ENCODE measurements around the gene LHFPL6. TPM values are rescaled to one million over a fixed set of nuclear protein-coding genes. Genes with fewer than 3 reads are reported as not detected.

Gene LHFPL6
- total and polyA plus RNA-seq, 10 donors = 6.9 to 49.0 (median 30.5) TPM

DNA sequence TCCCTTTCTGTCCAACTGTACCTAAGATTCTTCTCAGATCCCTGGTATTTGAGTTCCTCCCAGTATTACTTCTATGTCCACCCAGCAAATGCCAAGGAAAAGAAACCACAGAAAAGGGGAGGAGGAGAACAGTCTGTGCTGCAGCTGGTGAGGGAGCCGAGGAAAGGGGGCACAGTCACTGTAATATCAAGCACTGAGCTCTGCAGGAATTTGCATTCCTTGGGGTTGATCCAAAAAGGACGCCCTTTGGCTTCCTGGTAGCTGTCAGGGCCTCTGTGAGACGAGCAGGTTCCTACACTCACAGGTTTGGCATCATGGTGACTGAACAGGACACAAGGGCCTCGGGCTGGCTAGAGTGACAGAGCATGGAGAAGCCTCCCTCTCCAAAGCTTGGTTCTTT is 291.4 kb downstream of the LHFPL6 start:
- H3K36me3 ChIP-seq = no peaks in the 10 kb centered on the region
- DNase-seq = no peak
- no peaks in the 10 kb centered on the region for H3K9me3 ChIP-seq
- H3K4me1 ChIP-seq = no peaks in the 10 kb centered on the region
- no peak overlapping the region for H3K27ac ChIP-seq
- intact Hi-C loops (cut with DNase I; ENCODE audit: low total_unique reads) = no loop called here
- TF ChIP-seq POLR2A (IDR thresholded peaks at IDR 0.05) (no peak), POLR2AphosphoS5 (IDR thresholded peaks at IDR 0.05) (no peak)
- TF ChIP-seq, protein P1, sequence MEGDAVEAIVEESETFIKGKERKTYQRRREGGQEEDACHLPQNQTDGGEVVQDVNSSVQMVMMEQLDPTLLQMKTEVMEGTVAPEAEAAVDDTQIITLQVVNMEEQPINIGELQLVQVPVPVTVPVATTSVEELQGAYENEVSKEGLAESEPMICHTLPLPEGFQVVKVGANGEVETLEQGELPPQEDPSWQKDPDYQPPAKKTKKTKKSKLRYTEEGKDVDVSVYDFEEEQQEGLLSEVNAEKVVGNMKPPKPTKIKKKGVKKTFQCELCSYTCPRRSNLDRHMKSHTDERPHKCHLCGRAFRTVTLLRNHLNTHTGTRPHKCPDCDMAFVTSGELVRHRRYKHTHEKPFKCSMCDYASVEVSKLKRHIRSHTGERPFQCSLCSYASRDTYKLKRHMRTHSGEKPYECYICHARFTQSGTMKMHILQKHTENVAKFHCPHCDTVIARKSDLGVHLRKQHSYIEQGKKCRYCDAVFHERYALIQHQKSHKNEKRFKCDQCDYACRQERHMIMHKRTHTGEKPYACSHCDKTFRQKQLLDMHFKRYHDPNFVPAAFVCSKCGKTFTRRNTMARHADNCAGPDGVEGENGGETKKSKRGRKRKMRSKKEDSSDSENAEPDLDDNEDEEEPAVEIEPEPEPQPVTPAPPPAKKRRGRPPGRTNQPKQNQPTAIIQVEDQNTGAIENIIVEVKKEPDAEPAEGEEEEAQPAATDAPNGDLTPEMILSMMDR (IDR thresholded peaks at IDR 0.05 in 8 of 11, conservative IDR thresholded peaks at IDR 0.05 in 3 of 11) = no peak
- H3K4me3 ChIP-seq = no peak overlapping the region
- no peaks in the 10 kb centered on the region for H3K27me3 ChIP-seq (replicated peaks in 1 of 7)
- WGBS, 5 donors = 61 to 82% (median 66%) methylated on average over 4 of the region's 4 CpGs

DNA sequence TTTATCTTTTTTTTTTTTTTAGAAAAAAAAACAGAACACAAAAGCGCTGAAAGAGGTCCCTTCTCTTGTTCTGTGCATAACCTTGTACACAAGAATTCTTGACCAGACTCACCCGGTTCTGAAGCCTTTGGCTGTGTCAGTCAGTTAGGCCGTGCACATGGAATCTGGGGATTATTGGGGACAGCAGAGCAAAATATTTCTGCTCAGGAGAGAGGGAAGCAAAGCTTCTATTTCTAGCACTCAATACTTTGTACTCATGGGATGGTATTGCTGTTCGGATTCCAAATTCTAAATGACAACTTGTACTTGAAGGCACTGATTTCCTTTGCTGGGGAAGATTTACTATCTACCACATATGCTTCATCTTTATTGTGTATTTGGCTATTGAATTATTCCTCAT is 292.0 kb downstream of the LHFPL6 start:
- no peaks in the 10 kb centered on the region for H3K27me3 ChIP-seq (replicated peaks in 1 of 7)
- H3K4me3 ChIP-seq = no peak overlapping the region
- TF ChIP-seq POLR2AphosphoS5 (IDR thresholded peaks at IDR 0.05) = no peak
- TF ChIP-seq, protein P1 (IDR thresholded peaks at IDR 0.05 in 8 of 11, conservative IDR thresholded peaks at IDR 0.05 in 3 of 11) = no peak
- no peak for TF ChIP-seq POLR2A (IDR thresholded peaks at IDR 0.05)
- WGBS, 5 donors = 79 to 93% (median 90%) methylated on average over 4 of the region's 4 CpGs
- no peak for DNase-seq
- H3K9me3 ChIP-seq = peaks cover 0 to 1% (median 0%) of the 10 kb centered on the region in 8 donors
- intact Hi-C loops (cut with DNase I; ENCODE audit: low total_unique reads) = no loop called here
- no peaks in the 10 kb centered on the region for H3K36me3 ChIP-seq
- no peak overlapping the region for H3K27ac ChIP-seq
- H3K4me1 ChIP-seq = no peaks in the 10 kb centered on the region

DNA sequence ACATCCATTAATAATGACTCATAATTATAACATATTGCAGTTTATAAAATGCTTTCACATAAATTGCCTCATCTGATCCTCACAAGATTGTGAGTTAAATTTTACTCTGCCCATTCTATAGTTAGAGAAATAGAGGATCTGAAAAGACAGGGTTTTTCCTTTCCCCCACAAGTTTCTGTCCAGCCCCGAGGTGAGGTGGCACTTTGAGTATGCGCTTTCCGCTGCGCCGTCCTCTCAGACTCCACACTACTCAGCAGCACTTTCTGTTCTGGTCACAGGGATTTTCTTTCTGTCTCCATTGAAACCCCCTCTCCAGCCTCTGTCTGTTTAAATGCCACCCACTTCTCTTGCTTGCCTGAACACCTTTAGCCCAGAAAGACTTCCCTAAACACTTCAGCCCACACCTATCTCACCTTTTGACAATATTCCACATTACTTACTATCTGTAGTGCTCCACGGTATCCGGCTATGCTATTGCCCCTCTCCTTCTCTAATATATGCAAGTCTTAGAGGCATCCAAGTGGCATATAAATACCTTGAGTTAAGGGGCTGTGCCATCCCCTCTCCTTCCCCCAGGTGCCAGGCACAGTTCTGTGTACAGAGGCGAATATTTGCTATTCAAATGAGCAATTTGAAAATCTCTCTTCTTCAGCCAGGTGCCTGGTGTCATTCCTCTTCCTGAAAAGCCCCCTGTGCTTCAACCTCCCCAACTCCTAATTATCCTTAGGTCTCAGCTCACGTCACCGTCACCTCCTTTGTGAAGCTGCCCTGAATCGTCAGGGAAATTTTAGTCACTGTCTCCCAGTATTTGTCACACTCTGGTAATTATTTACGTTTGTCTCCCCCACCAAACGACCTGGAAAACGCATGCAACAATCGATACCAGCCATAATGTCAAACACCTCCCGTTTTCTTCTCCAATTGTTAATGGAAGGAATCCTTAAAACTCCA is 296.1 kb downstream of the LHFPL6 start:
- no peak overlapping the region for H3K4me3 ChIP-seq
- TF ChIP-seq POLR2AphosphoS5 (IDR thresholded peaks at IDR 0.05) = no peak
- no peak for TF ChIP-seq POLR2A (IDR thresholded peaks at IDR 0.05)
- TF ChIP-seq, protein P1 (IDR thresholded peaks at IDR 0.05 in 8 of 11, conservative IDR thresholded peaks at IDR 0.05 in 3 of 11) = no peak
- H3K27me3 ChIP-seq (replicated peaks in 1 of 7) = no peaks in the 10 kb centered on the region
- intact Hi-C loops (cut with DNase I; ENCODE audit: low total_unique reads) = no loop called here
- H3K36me3 ChIP-seq = no peaks in the 10 kb centered on the region
- DNase-seq = no peak
- H3K27ac ChIP-seq = no peak overlapping the region
- H3K9me3 ChIP-seq = peaks cover 0 to 5% (median 0%) of the 10 kb centered on the region in 8 donors
- WGBS, 5 donors = 63 to 74% (median 68%) methylated on average over 16 of the region's 16 CpGs
- H3K4me1 ChIP-seq = no peaks in the 10 kb centered on the region

DNA sequence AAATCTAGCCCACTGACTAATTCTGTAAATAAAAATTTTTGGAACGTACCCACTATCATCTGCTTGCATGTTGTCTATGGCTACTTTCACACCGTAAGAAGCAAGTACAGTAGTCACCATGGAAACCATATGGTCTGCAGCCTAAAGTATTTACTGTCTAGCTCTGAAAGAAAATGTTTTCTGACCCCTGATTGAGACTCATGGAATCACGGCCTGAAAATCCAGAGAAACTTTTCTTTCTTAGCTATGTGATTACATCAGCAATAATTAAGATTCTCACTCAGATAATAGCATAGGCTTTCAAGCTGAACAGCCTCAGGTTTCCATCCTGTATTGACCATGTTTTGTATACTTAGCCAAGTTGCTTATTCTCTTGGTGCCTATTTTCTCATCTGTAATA is 300.2 kb downstream of the LHFPL6 start:
- Histone ChIP-seq H3K27ac (no peak overlapping the region), H3K4me1 (no peaks in the 10 kb centered on the region), H3K9me3 (peaks cover 0 to 5% (median 0%) of the 10 kb centered on the region in 8 donors), H3K27me3 (replicated peaks in 1 of 7) (no peaks in the 10 kb centered on the region), H3K4me3 (no peak overlapping the region), H3K36me3 (no peaks in the 10 kb centered on the region)
- 88 to 94% (median 89%) methylated on average over 3 of the region's 3 CpGs for WGBS, 5 donors
- no peak for DNase-seq
- TF ChIP-seq POLR2A (IDR thresholded peaks at IDR 0.05) (no peak), POLR2AphosphoS5 (IDR thresholded peaks at IDR 0.05) (no peak)
- TF ChIP-seq, protein P1 (IDR thresholded peaks at IDR 0.05 in 8 of 11, conservative IDR thresholded peaks at IDR 0.05 in 3 of 11) = no peak
- intact Hi-C loops (cut with DNase I; ENCODE audit: low total_unique reads) = no loop called here
